Fibroblast of skin of right biceps (primary cell): ENCODE measurements around the gene TEAD3.

Experiments used
- DNase-seq: peaks from one replicate; pipeline ENCODE4 v3.0.0-alpha.2; 2013

Gene TEAD3

GRCh38 chr6:35512006-35512405, 15.1 kb upstream of the TEAD3 start:
- DNase-seq = no peak

GRCh38 chr6:35511562-35511941, 14.7 kb upstream of the TEAD3 start:
- no peak for DNase-seq

GRCh38 chr6:35510916-35511561, 14.2 kb upstream of the TEAD3 start:
- DNase-seq = no peak

- DNase-seq = no peak
Observed at GRCh38 chr6:35508542-35508941, 11.7 kb upstream of the TEAD3 start.

- no peak for DNase-seq
Observed at GRCh38 chr6:35508027-35508426, 11.1 kb upstream of the TEAD3 start.

- DNase-seq = no peak
Observed at GRCh38 chr6:35507221-35507620, 10.3 kb upstream of the TEAD3 start.

GRCh38 chr6:35506536-35506935, 9.7 kb upstream of the TEAD3 start:
- DNase-seq = no peak

- no peak for DNase-seq
Observed at GRCh38 chr6:35505999-35506412, 9.1 kb upstream of the TEAD3 start.

- DNase-seq = no peak
Observed at GRCh38 chr6:35503534-35503933, 6.7 kb upstream of the TEAD3 start.

GRCh38 chr6:35501784-35502183, 4.9 kb upstream of the TEAD3 start:
- no peak for DNase-seq

- peak; percentile 73 for DNase-seq
Observed at GRCh38 chr6:35500782-35501181, 3.9 kb upstream of the TEAD3 start.

- no peak for DNase-seq
Observed at GRCh38 chr6:35499372-35499771, 2.5 kb upstream of the TEAD3 start.

GRCh38 chr6:35498422-35499067, 1.7 kb upstream of the TEAD3 start:
- DNase-seq = no peak

GRCh38 chr6:35497571-35498421, 917 bp upstream of the TEAD3 start:
- DNase-seq = peak; percentile 82

- peak; percentile 53 for DNase-seq
Observed at GRCh38 chr6:35496036-35496840, 641 bp downstream of the TEAD3 start.

- no peak for DNase-seq
Observed at GRCh38 chr6:35495258-35496035, 1.4 kb downstream of the TEAD3 start.

- peak; percentile 50 for DNase-seq
Observed at GRCh38 chr6:35494161-35494563, 2.7 kb downstream of the TEAD3 start.

- DNase-seq = no peak
Observed at GRCh38 chr6:35493307-35493983, 3.4 kb downstream of the TEAD3 start.

GRCh38 chr6:35492974-35493284, 4.0 kb downstream of the TEAD3 start:
- no peak for DNase-seq

GRCh38 chr6:35492258-35492973, 4.5 kb downstream of the TEAD3 start:
- no peak for DNase-seq
